ENCODE data around the gene SH3D21. TPM values are rescaled to one million over a fixed set of nuclear protein-coding genes. Genes with fewer than 3 reads are reported as not detected.
A peak's percentile ranks its signal among the peaks of the same experiment; 100 is the strongest.

The SH3D21 gene
- total and polyA plus RNA-seq, 5 donors, result 2.5 to 4.7 (median 4.1) TPM

- ATAC-seq (no peak), DNase-seq (no peak)
- no peaks in the 10 kb centered on the region for H3K9me3 ChIP-seq (ENCODE audit: control insufficient read depth, low read length)
- H3K4me3 ChIP-seq (ENCODE audit: low read length), result no peak overlapping the region
- peaks cover 16% of the 10 kb centered on the region for H3K4me1 ChIP-seq (ENCODE audit: control insufficient read depth, insufficient read depth, low read length)
- 57% methylated on average over 7 of the region's 7 CpGs for WGBS
- H3K27me3 ChIP-seq (ENCODE audit: control insufficient read depth, insufficient read depth), result no peaks in the 10 kb centered on the region
- peak overlapping the region; percentile 88 for H3K27ac ChIP-seq (ENCODE audit: low read length)
- intact Hi-C loops (cut with DNase I), result no loop called here
Measured at GRCh38 chr1:36349241-36349671, 43.1 kb downstream of the SH3D21 start.

GRCh38 chr1:36349839-36350238 lies 43.7 kb downstream of the SH3D21 start:
- peak; percentile 15 to 33 for ATAC-seq
- intact Hi-C loops (cut with DNase I), result no loop called here

GRCh38 chr1:36350659-36351226 lies 44.6 kb downstream of the SH3D21 start:
- no peak overlapping the region for H3K4me3 ChIP-seq (ENCODE audit: low read length)
- intact Hi-C loops (cut with DNase I), result no loop called here
- peak in 2 of 3 donors; percentile 71 to 76 for DNase-seq

More at GRCh38 chr1:36349839-36350238, 43.7 kb downstream of the SH3D21 start:
- H3K4me1 ChIP-seq (ENCODE audit: control insufficient read depth, insufficient read depth, low read length), result peaks cover 16% of the 10 kb centered on the region
- 44% methylated on average over 16 of the region's 16 CpGs for WGBS
- H3K4me3 ChIP-seq (ENCODE audit: low read length), result no peak overlapping the region
- DNase-seq, result peak in 2 of 3 donors; percentile 66 to 76
- peak overlapping the region; percentile 88 for H3K27ac ChIP-seq (ENCODE audit: low read length)
- no peaks in the 10 kb centered on the region for H3K9me3 ChIP-seq (ENCODE audit: control insufficient read depth, low read length)
- no peaks in the 10 kb centered on the region for H3K27me3 ChIP-seq (ENCODE audit: control insufficient read depth, insufficient read depth)

GRCh38 chr1:36351227-36351977 lies 45.2 kb downstream of the SH3D21 start:
- Histone ChIP-seq H3K4me1 (ENCODE audit: control insufficient read depth, insufficient read depth, low read length) (peaks cover 16% of the 10 kb centered on the region), H3K4me3 (ENCODE audit: low read length) (no peak overlapping the region), H3K27ac (ENCODE audit: low read length) (peak overlapping the region; percentile 42), H3K27me3 (ENCODE audit: control insufficient read depth, insufficient read depth) (no peaks in the 10 kb centered on the region), H3K9me3 (ENCODE audit: control insufficient read depth, low read length) (no peaks in the 10 kb centered on the region)
- ATAC-seq, result peak in 1 of 2 donors; percentile 13
- peak in 2 of 3 donors; percentile 56 to 62 for DNase-seq
- 60% methylated on average over 14 of the region's 14 CpGs for WGBS
- intact Hi-C loops (cut with DNase I), result no loop called here

More at GRCh38 chr1:36350659-36351226, 44.6 kb downstream of the SH3D21 start:
- Histone ChIP-seq H3K27ac (ENCODE audit: low read length) (peak overlapping the region; percentile 88), H3K9me3 (ENCODE audit: control insufficient read depth, low read length) (no peaks in the 10 kb centered on the region), H3K27me3 (ENCODE audit: control insufficient read depth, insufficient read depth) (no peaks in the 10 kb centered on the region), H3K4me1 (ENCODE audit: control insufficient read depth, insufficient read depth, low read length) (peaks cover 16% of the 10 kb centered on the region)
- peak; percentile 61 to 62 for ATAC-seq
- 40% methylated on average over 13 of the region's 13 CpGs for WGBS

- ATAC-seq (no peak), DNase-seq (peak in 1 of 3 donors; percentile 35)
- Histone ChIP-seq H3K27ac (ENCODE audit: low read length) (no peak overlapping the region), H3K4me1 (ENCODE audit: control insufficient read depth, insufficient read depth, low read length) (peaks cover 16% of the 10 kb centered on the region), H3K4me3 (ENCODE audit: low read length) (no peak overlapping the region), H3K27me3 (ENCODE audit: control insufficient read depth, insufficient read depth) (no peaks in the 10 kb centered on the region), H3K9me3 (ENCODE audit: control insufficient read depth, low read length) (no peaks in the 10 kb centered on the region)
- 62% methylated on average over 13 of the region's 13 CpGs for WGBS
- intact Hi-C loops (cut with DNase I), result no loop called here
Measured at GRCh38 chr1:36352125-36352909, 46.1 kb downstream of the SH3D21 start.

GRCh38 chr1:36352910-36353878 lies 47.0 kb downstream of the SH3D21 start:
- DNase-seq (no peak), ATAC-seq (no peak)
- no peak overlapping the region for H3K4me3 ChIP-seq (ENCODE audit: low read length)
- no peaks in the 10 kb centered on the region for H3K27me3 ChIP-seq (ENCODE audit: control insufficient read depth, insufficient read depth)
- WGBS, result 81% methylated on average over 15 of the region's 15 CpGs
- no peaks in the 10 kb centered on the region for H3K9me3 ChIP-seq (ENCODE audit: control insufficient read depth, low read length)
- no peak overlapping the region for H3K27ac ChIP-seq (ENCODE audit: low read length)
- intact Hi-C loops (cut with DNase I), result no loop called here
- H3K4me1 ChIP-seq (ENCODE audit: control insufficient read depth, insufficient read depth, low read length), result peaks cover 16% of the 10 kb centered on the region

- intact Hi-C loops (cut with DNase I), result no loop called here
- no peak for ATAC-seq
- no peak for DNase-seq
- H3K9me3 ChIP-seq (ENCODE audit: control insufficient read depth, low read length), result no peaks in the 10 kb centered on the region
- no peaks in the 10 kb centered on the region for H3K27me3 ChIP-seq (ENCODE audit: control insufficient read depth, insufficient read depth)
- 94% methylated on average over 11 of the region's 11 CpGs for WGBS
- H3K4me1 ChIP-seq (ENCODE audit: control insufficient read depth, insufficient read depth, low read length), result peaks cover 13% of the 10 kb centered on the region
- no peak overlapping the region for H3K27ac ChIP-seq (ENCODE audit: low read length)
- no peak overlapping the region for H3K4me3 ChIP-seq (ENCODE audit: low read length)
Measured at GRCh38 chr1:36354486-36354885, 48.3 kb downstream of the SH3D21 start.

- intact Hi-C loops (cut with DNase I), result no loop called here
- H3K4me3 ChIP-seq (ENCODE audit: low read length), result no peak overlapping the region
- ATAC-seq (no peak), DNase-seq (no peak)
- peaks cover 10% of the 10 kb centered on the region for H3K4me1 ChIP-seq (ENCODE audit: control insufficient read depth, insufficient read depth, low read length)
- WGBS, result 78% methylated on average over 4 of the region's 4 CpGs
- H3K9me3 ChIP-seq (ENCODE audit: control insufficient read depth, low read length), result no peaks in the 10 kb centered on the region
- H3K27ac ChIP-seq (ENCODE audit: low read length), result no peak overlapping the region
- no peaks in the 10 kb centered on the region for H3K27me3 ChIP-seq (ENCODE audit: control insufficient read depth, insufficient read depth)
Measured at GRCh38 chr1:36355811-36356210, 49.6 kb downstream of the SH3D21 start.

- Histone ChIP-seq H3K4me3 (ENCODE audit: low read length) (no peak overlapping the region), H3K27ac (ENCODE audit: low read length) (no peak overlapping the region), H3K9me3 (ENCODE audit: control insufficient read depth, low read length) (no peaks in the 10 kb centered on the region), H3K27me3 (ENCODE audit: control insufficient read depth, insufficient read depth) (no peaks in the 10 kb centered on the region), H3K4me1 (ENCODE audit: control insufficient read depth, insufficient read depth, low read length) (no peaks in the 10 kb centered on the region)
- 90% methylated on average over 13 of the region's 13 CpGs for WGBS
- intact Hi-C loops (cut with DNase I), result no loop called here
- ATAC-seq (no peak), DNase-seq (peak in 2 of 3 donors; percentile 4 to 32)
Measured at GRCh38 chr1:36358514-36359084, 52.4 kb downstream of the SH3D21 start.

- Histone ChIP-seq H3K4me1 (ENCODE audit: control insufficient read depth, insufficient read depth, low read length) (no peaks in the 10 kb centered on the region), H3K27me3 (ENCODE audit: control insufficient read depth, insufficient read depth) (no peaks in the 10 kb centered on the region), H3K9me3 (ENCODE audit: control insufficient read depth, low read length) (no peaks in the 10 kb centered on the region), H3K27ac (ENCODE audit: low read length) (no peak overlapping the region), H3K4me3 (ENCODE audit: low read length) (no peak overlapping the region)
- 90% methylated on average over 5 of the region's 5 CpGs for WGBS
- ATAC-seq, result no peak
- peak in 2 of 3 donors; percentile 3 to 39 for DNase-seq
- intact Hi-C loops (cut with DNase I), result no loop called here
Measured at GRCh38 chr1:36359383-36359782, 53.2 kb downstream of the SH3D21 start.

Measured in right cardiac atrium (tissue), 5 donors.